Measurements from ENCODE around the gene CTSO. TPM values are rescaled to one million over a fixed set of nuclear protein-coding genes. Genes with fewer than 3 reads are reported as not detected.

Gene CTSO
- polyA plus RNA-seq, 1 donor (not counting 4 experiments of a cell fraction or from before 2014, with no cell fraction given), result 3.3 TPM

DNA sequence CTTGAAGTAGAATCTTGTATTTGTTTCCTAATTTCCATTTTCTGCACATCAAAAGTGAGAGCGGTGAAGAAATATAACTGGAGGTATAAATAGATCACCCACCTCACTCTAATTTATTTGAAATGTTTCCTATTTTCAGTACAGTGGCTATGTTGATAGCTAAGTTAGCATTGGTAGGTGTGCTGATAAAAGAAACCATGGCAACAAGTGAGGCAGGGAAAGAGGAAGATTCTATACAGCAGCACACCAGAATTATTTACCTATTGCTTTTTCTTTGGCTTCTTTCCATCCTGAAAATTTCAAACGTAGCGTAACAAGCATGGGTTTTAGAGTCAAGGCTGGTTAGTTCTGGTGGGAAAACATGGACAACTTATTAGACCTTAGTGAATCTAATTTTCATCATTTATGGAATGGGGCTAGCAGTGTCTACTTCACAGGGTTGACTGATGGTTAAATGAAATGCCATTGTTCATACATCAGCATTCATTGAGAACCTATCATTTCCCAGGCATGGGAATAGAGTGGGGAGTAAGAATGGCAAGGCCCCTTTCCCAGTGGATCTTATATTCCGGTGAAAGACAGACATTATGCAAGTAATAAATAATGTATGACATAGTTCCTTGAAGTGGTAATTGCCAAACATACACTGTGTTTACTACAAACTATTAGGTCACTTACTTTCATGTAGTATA, 30.6 kb upstream of the CTSO start:
- FAIRE-seq (no peak), DNase-seq (ENCODE audit: low read depth, low spot score) (no peak)
- Histone ChIP-seq H4K20me1 (ENCODE audit: control insufficient read depth, extremely low read depth, insufficient read depth, low read length) (no peaks in the 10 kb centered on the region), H3K9ac (ENCODE audit: control insufficient read depth, extremely low read depth, insufficient read depth, low read length) (no peak overlapping the region), H3K27ac (ENCODE audit: control insufficient read depth, insufficient read depth, low read length) (no peak overlapping the region), H3K9me3 (ENCODE audit: control insufficient read depth, low read depth, low read length) (no peaks in the 10 kb centered on the region), H3K4me3 (ENCODE audit: control insufficient read depth in 2 of 3, extremely low read depth in 1 of 3, insufficient read depth in 2 of 3, low read depth in 1 of 3, low read length in 3 of 3) (no peak overlapping the region), H3K4me2 (ENCODE audit: control insufficient read depth, extremely low read depth, insufficient read depth, low read depth, low read length) (no peak overlapping the region), H3K9me1 (ENCODE audit: control insufficient read depth, extremely low read depth, insufficient read depth, low read length) (no peaks in the 10 kb centered on the region), H3K4me1 (ENCODE audit: control insufficient read depth, extremely low read depth, insufficient read depth, low read length) (no peaks in the 10 kb centered on the region), H3K36me3 (ENCODE audit: control insufficient read depth in 2 of 2, extremely low read depth in 1 of 2, insufficient read depth in 2 of 2, low read length in 2 of 2) (no peaks in the 10 kb centered on the region), H2AFZ (ENCODE audit: control insufficient read depth, low read length) (no peak overlapping the region), H3K79me2 (ENCODE audit: control insufficient read depth, insufficient read depth, low read length) (no peaks in the 10 kb centered on the region), H3K27me3 (ENCODE audit: control insufficient read depth, extremely low read depth, insufficient read depth, low read length) (no peaks in the 10 kb centered on the region)
- TF ChIP-seq, protein P1, sequence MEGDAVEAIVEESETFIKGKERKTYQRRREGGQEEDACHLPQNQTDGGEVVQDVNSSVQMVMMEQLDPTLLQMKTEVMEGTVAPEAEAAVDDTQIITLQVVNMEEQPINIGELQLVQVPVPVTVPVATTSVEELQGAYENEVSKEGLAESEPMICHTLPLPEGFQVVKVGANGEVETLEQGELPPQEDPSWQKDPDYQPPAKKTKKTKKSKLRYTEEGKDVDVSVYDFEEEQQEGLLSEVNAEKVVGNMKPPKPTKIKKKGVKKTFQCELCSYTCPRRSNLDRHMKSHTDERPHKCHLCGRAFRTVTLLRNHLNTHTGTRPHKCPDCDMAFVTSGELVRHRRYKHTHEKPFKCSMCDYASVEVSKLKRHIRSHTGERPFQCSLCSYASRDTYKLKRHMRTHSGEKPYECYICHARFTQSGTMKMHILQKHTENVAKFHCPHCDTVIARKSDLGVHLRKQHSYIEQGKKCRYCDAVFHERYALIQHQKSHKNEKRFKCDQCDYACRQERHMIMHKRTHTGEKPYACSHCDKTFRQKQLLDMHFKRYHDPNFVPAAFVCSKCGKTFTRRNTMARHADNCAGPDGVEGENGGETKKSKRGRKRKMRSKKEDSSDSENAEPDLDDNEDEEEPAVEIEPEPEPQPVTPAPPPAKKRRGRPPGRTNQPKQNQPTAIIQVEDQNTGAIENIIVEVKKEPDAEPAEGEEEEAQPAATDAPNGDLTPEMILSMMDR (optimal IDR thresholded peaks at IDR 0.05 in 1 of 3, IDR thresholded peaks at IDR 0.05 in 1 of 3, conservative IDR thresholded peaks at IDR 0.05 in 1 of 3; ENCODE audit: extremely low read depth in 1 of 3, insufficient read depth in 2 of 3, low read length in 3 of 3), result no peak
- no peak for TF ChIP-seq EZH2 (IDR thresholded peaks at IDR 0.05; ENCODE audit: low read length)
- dilution Hi-C loops (cut with MboI; ENCODE audit: extremely low pct_ligation_motif_present, low sequenced_read_pairs), result no loop called here

DNA sequence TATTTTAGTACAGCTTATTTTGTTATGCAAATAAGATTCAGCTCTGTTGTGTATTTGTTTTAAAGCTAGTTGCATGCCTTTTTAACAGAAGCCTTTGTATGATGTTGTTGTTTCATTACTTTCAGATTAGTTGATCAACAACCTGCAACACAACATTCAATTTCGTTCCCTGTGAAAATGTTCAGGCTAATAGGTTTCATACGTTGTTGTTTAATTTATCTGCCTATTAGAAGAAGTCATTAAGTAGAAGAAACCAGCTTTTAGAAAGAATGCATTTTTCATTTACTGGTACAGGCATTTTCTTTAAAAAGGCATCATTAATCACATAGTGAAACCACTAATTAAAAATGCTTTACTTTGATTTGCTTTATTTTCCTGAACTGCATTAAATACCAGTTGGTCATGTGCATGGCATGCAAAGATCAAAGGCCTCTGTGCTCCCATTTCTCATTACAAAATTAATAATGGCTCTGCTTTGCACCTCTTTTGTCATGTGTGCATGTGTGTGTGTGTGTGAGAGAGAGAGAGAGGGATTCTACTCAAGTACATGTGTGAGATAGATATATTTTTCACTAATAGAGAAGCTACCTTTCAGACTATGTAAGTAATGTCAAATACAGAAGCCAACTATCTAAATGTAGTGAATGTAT, 29.2 kb upstream of the CTSO start:
- FAIRE-seq, result no peak
- H2AFZ ChIP-seq (ENCODE audit: control insufficient read depth, low read length), result no peak overlapping the region
- no peaks in the 10 kb centered on the region for H3K36me3 ChIP-seq (ENCODE audit: control insufficient read depth in 2 of 2, extremely low read depth in 1 of 2, insufficient read depth in 2 of 2, low read length in 2 of 2)

More for the DNA sequence above, 29.2 kb upstream of the CTSO start:
- Histone ChIP-seq H3K9me1 (ENCODE audit: control insufficient read depth, extremely low read depth, insufficient read depth, low read length) (no peaks in the 10 kb centered on the region), H3K4me2 (ENCODE audit: control insufficient read depth, extremely low read depth, insufficient read depth, low read depth, low read length) (no peak overlapping the region), H3K4me1 (ENCODE audit: control insufficient read depth, extremely low read depth, insufficient read depth, low read length) (no peaks in the 10 kb centered on the region), H4K20me1 (ENCODE audit: control insufficient read depth, extremely low read depth, insufficient read depth, low read length) (no peaks in the 10 kb centered on the region), H3K27ac (ENCODE audit: control insufficient read depth, insufficient read depth, low read length) (no peak overlapping the region), H3K9me3 (ENCODE audit: control insufficient read depth, low read depth, low read length) (no peaks in the 10 kb centered on the region), H3K9ac (ENCODE audit: control insufficient read depth, extremely low read depth, insufficient read depth, low read length) (no peak overlapping the region), H3K4me3 (ENCODE audit: control insufficient read depth in 2 of 3, extremely low read depth in 1 of 3, insufficient read depth in 2 of 3, low read depth in 1 of 3, low read length in 3 of 3) (no peak overlapping the region), H3K79me2 (ENCODE audit: control insufficient read depth, insufficient read depth, low read length) (no peaks in the 10 kb centered on the region), H3K27me3 (ENCODE audit: control insufficient read depth, extremely low read depth, insufficient read depth, low read length) (no peaks in the 10 kb centered on the region)
- DNase-seq (ENCODE audit: low read depth, low spot score), result no peak
- dilution Hi-C loops (cut with MboI; ENCODE audit: extremely low pct_ligation_motif_present, low sequenced_read_pairs), result no loop called here
- TF ChIP-seq, protein P1 (optimal IDR thresholded peaks at IDR 0.05 in 1 of 3, IDR thresholded peaks at IDR 0.05 in 1 of 3, conservative IDR thresholded peaks at IDR 0.05 in 1 of 3; ENCODE audit: extremely low read depth in 1 of 3, insufficient read depth in 2 of 3, low read length in 3 of 3), result no peak
- TF ChIP-seq EZH2 (IDR thresholded peaks at IDR 0.05; ENCODE audit: low read length), result no peak

Data from keratinocyte (primary cell).